Thoracic aorta endothelial cell (primary cell): ENCODE measurements around the gene MPP1. TPM values are rescaled to one million over a fixed set of nuclear protein-coding genes. Genes with fewer than 3 reads are reported as not detected.

Experiments
- small RNA-seq: library from RNA; depleted of rRNA; stranded (forward); fragments of <200 nt; gene quantifications from one replicate; pipeline ENCODE3, GENCODE V24; 2012
- total RNA-seq: library from RNA; depleted of rRNA; stranded (reverse); fragments of >200 nt; gene quantifications from 2 replicates; pipeline ENCODE4 v1.2.3, GENCODE V29; 2012

The MPP1 gene
- 23.0 and 27.5 TPM in 2 replicates for total RNA-seq

DNA sequence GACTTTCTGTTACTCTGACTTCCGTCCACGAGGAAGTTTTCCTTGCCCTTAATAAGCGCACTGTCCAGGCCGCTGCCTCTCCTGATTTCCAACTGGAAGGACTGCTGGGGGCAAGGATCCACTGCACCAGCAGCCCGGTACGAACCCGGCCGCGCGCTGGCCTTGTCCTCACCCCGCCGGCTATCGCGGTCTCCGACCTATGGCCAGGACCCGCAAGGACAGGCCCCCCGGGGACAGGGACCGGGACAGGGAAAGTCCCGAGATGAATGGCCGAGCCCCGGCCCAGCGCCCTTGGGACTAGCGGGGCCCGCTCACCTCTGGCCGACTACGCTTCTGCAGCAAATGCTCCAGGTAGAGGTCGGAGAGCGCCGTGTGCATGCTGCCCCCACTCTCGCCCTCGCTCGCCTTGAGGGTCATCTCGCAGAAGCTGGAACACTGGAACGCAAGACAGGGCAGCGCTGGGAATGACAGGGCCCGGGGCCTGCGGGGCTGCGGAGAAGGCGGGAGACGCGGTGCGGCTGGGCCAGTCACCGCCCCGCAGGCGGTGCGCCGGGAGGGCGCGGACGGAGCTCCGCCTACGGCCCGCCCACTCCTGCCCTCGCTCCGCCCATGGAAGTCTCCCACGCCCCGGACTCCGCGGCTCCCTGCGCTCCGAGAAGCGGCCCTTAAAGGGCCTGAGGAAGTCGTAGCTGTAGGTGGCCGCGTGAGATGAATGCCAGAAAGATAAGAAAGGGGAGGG lies at the start of gene MPP1:
TSS of gene MPP1 (minus strand) at position 529 of the 739 bp plus-strand sequence. CDS start at position 417, 112 bp downstream.

GRCh38 chrX:154834562-154834961 lies 29.3 kb upstream of the MPP1 start, which contains the start of gene SMIM9:
Gene SMIM9 (minus strand): TSS chrX:154834662. CDS start chrX:154830856, 3,806 bp downstream.

DNA sequence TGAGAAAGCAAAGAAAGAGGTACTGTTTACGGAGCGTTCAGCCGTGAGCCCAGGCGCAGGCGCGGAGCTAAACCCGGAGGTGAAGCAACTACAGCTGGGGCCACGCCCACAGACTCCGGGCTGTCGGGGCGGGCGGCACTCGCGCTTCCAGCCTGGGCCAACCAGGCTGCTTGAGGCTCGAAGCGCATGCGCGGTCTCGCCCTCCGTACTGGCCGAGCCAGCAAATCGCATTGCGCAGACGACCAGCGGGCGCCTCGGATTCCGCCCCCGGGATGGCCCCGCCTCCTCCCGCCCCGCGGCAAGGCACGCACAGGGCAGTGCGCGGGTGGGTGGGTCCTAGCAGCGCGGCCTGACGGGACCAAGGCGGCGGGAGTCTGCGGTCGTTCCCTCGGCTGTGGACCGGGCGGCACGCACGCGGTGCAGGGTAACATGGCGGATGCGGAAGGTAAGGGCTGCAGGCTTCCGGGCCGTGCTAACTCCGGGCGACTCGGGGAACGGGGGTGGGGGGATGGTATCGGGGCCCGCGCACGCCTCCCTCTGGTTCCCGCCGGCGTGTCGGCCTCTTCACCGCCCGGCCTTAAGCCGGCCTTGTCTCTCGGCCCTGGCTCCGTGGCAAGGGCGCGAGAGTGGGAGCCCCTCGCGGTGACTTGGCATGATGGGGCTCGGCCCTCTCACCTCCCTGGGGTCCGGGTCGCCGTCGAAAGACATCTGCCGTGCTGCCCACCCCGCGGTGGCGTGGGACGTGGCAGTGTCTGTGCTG lies 42.6 kb downstream of the MPP1 start, which contains the start of gene DKC1:
TSS of gene DKC1 (plus strand) at position 328 of the 760 bp plus-strand sequence. CDS start at position 430, 102 bp downstream.

GRCh38 chrX:154750301-154751202 lies 54.7 kb downstream of the MPP1 start, which contains the start of gene GAB3:
Gene GAB3 (minus strand): TSS chrX:154751077. CDS start chrX:154751025, 52 bp downstream.

Small RNA genes lying within 50 kb of the gene (small RNA-seq; reads per million reads assigned to genes)
- not detected for gene SNORA36A

Other genes with a start within 250 kb of the MPP1 start
- gene CTAG1A, start 220.4 kb downstream of the MPP1 start, total RNA-seq = not detected in 2 replicates
- not detected in 2 replicates for gene CTAG1B, start 186.2 kb downstream of the MPP1 start, total RNA-seq
- not detected in 2 replicates for gene CTAG2, start 151.9 kb downstream of the MPP1 start, total RNA-seq
- 4.1 and 4.7 TPM in 2 replicates for gene GAB3, start 54.4 kb downstream of the MPP1 start, total RNA-seq
- 68.1 and 109 TPM in 2 replicates for gene DKC1, start 42.6 kb downstream of the MPP1 start, total RNA-seq
- not detected in 2 replicates for gene SMIM9, start 29.2 kb upstream of the MPP1 start, total RNA-seq
- gene F8A1, start 80.9 kb upstream of the MPP1 start, total RNA-seq = 2.3 and 3.4 TPM in 2 replicates
- 1.0 and 2.4 TPM in 2 replicates for gene F8, start 217.2 kb upstream of the MPP1 start, total RNA-seq
- 45.2 and 49.9 TPM in 2 replicates for gene FUNDC2, start 221.4 kb upstream of the MPP1 start, total RNA-seq